Activated CD4-positive, CD25-positive, alpha-beta regulatory T cell treated with anti-CD3 and anti-CD28 coated beads, Interleukin-2, amount 50 U/mL, for 16 hours (primary cell): ENCODE data around the gene ZNRF2.
A peak's percentile ranks its signal among the peaks of the same experiment; 100 is the strongest.

Experiments
- DNase-seq: peaks from one replicate; pipeline ENCODE4 v3.0.0-alpha.2; 2020; ENCODE audit warnings: low read depth, low spot score

ZNRF2 gene

DNA sequence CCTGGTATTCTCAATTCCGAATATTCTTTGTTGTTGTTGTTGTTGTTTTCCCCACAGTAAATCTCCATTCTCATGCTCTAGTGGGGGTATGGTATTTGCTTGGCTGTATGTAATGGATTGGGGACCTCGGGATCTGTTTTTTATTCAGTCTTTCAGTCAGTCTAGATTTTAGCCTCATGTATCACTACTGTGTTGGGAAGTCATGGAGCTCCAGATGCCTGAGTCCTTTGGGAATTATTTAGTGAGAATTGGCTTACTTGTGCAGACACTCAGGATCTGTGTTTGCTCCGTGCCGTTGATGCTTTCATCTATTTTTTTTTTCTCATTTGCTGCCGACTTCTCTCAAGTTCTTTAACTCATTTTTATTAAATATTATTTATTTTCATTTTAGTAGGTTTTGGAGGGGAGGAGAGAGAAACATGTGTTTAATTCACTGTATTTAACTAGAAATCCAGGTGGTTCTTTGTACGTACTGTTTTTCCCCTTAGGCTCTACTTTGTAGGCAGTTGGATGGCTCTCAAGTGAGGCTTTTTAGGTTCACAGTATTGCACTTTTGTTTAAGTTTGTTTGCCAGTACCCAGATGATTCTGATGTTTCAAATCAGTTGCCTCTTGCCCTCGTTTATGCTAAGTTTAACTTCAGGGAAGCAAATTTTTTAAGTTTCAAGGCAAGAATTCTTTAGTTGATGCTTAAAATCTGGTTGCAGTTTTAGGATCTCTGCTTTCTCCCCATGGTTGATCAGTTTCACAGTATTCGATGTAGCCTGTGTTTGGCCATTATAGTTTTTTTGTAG is 36.9 kb downstream of the ZNRF2 start:
- no peak for DNase-seq

- no peak for DNase-seq
These were observed 37.4 kb downstream of the ZNRF2 start for GRCh38 chr7:30321882-30322192.

- no peak for DNase-seq
These were observed 38.0 kb downstream of the ZNRF2 start for GRCh38 chr7:30322271-30323005.

GRCh38 chr7:30323006-30323355 is 38.6 kb downstream of the ZNRF2 start:
- DNase-seq = no peak

- no peak for DNase-seq
These were observed 43.4 kb downstream of the ZNRF2 start for GRCh38 chr7:30327813-30328212.

DNA sequence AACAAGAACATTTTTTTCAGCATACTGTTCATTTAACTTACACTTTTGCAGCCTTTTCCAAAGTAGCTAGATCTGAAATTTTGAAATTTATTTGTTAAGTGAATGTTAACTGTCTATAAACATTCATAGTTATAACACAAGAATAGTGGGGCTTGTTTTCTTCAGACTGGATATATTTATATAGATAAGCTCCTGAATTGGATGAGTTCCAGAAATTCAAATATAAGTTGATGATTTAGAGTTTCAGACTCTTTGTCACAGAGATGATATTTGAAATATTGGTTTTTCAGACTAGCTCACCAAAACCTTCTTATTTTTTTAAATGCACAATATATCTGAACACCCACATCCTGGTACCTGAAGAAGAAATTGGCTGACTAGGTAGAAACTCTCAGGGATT is 44.0 kb downstream of the ZNRF2 start:
- no peak for DNase-seq

DNA sequence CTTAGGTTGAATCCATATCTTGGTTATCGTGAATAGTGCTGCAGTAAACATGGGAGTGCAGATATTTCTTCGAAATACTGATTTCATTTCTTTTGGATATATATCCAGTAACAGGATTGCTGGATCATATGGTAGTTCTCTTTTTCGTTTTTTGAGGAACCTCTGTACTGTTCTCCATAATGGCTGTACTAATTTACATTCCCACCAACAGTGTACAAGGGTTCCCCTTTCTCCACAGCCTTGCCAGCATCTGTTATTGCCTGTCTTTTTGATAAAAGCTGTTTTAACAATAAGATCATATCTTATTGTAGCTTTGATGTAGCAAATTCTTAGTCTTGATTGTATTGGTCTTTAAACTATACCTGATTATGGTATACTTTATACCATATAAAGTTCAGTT is 45.3 kb downstream of the ZNRF2 start:
- no peak for DNase-seq

DNA sequence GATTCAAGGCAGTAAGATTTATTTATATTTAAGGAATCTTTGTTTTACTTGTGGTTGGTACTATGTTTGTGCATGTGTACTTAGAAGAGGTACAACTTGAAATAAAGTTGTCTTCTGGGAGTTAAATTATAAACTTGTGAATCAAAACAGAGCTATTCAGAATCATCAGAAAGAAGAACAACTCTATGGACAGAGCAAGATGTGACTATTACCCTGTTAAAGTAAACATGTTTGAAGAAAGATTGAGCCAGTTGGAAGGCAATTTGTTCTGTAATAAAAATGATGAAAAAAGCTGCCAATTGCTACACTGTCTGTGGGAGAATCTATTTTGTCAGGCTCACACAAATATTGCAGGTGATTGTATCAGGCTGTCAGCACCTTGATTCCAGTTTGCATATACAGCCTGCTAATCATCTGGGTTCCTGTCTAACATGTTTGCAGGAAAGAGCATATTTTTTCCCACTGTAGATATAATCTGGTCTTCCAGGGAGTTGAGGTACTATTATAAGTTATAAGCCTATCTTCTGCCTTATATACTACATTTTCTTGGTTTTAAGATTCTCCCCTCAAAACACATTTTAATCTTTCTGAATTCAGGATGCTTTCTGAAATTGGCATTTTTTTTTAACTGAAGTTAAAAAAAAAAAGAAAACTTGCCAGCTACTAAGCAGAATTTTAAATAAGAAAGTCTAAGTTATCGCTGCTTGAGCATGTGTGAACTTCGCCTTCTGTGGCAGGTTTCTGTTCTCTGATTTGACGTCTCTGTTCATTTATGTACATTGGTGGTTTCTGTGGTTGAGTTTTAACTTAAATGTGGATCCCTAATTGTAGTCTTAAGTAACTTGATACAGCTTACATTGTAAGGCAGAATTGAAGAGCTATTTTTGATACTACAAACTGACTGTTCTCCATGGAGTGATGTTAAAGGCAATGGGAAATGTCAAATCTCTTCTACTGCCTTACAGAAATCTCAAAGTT is 46.0 kb downstream of the ZNRF2 start:
- DNase-seq = no peak

DNA sequence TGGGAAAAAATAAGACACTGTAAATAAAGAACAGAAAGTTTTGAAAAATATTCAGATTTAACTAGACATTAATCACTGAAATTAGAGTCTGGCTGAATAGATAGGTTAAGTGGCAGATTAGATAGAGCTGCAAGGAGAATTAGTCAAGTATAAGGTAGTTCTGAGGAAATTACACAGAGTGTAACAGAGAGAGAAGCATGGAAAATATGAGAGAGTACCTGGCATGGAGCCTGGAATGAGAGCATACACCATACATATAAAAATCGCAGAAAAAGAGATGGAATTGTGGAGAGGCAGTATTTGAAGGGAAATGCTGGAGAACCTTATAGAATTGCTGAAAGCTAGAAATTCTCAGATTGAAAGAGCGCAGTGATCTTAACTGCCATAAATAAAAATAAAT is 46.9 kb downstream of the ZNRF2 start:
- DNase-seq = no peak

- DNase-seq = no peak
These were observed 48.2 kb downstream of the ZNRF2 start for GRCh38 chr7:30332549-30332948.

GRCh38 chr7:30335763-30336487 is 51.5 kb downstream of the ZNRF2 start:
- DNase-seq = no peak

DNA sequence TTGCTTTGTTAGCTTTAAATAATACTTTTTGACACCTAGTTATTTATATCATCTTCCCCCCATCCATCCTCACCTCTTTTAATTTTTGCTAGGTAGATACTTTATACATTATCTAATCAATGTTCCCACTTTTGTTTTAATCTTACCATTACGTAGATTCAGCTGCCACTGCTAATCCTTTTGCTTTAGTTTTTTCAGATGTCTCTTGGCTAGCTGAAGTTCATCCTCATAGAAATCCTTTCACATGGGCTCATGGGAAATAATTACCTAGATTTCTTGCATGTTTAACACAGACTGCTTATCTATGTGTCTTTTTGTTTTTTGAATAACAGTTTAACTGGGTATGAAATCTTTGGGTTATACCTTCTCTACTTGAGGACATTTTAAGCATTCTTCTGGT is 60.1 kb downstream of the ZNRF2 start:
- no peak for DNase-seq

DNA sequence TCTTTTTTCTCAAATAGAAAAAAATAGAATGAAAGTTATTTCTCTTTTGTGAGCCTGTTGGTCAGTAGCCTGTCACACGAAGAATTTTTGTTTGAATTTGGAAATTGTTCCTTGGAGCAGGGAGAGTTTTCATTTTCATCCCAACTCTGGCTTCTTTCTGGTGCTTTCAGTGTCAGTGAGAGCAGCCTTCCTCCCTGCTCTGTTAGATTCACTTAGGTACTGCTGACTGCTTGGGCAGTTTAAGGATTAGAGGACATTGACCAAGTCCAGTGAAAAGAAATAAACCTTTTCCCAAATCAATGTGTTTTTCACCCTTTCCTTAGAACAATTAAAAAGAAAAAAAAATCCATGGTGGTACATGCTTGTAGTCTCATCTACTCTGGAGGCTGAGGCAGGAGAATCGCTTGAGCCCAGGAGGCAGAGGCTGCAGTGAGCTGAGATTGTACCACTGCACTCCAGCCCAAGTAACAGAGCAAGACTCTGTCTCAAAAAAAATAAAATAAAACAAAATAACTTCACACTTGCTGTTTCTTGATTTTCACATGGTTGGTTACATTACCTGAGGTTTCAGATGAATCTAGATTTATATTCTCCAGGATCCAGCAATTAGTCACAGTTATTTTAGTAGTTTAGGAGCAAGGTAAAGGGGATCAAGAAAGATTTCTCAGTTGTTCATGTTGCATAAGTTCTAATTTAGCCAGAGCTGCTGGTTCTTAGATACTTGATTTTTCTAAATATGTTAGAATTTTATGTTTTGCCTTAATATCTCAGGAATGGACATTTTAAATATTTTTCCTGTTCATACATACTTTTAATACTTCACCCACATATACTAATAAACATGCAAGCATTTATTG is 63.1 kb downstream of the ZNRF2 start:
- no peak for DNase-seq

- DNase-seq = peak; percentile 48
These were observed 63.7 kb downstream of the ZNRF2 start for GRCh38 chr7:30348083-30348560.

GRCh38 chr7:30349170-30349569 is 64.8 kb downstream of the ZNRF2 start:
- no peak for DNase-seq

DNA sequence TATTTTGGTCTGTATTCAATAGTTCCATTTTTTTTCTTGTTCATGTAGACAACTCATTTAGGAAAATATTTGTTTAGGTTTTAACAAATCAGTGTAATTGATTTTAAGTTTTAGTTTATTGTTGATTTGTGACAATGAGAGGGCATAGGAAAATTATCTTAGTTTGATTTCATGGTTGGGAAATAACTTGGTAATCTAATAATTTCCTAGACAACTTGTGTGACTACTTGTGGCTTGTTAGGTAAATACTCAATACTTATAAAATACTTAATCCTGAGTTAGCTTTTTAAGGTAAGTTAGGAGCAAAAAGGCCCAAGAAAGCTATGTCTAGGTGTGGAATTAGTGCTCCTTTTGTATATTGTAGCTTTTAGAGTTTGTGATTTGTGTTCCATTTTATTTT is 65.4 kb downstream of the ZNRF2 start:
- DNase-seq = no peak

DNA sequence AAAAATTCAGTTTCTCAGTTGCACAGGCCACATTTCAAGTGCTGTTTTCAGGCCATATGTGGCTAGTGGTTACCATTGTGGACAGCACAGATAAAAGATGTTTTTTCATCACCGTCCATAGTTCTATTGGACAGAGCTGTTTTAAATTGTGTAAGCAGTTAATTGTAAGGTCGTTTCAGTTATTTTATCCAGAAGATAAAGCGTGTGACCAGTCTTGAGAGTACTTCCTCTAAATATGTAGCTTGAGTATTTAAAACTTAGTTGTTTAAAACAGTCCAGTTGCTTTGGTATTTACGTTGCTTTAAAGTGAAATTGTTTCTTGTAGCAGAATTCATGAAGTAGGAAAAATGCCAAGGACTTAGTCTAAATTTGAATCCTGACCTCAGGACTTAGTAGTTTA is 66.9 kb downstream of the ZNRF2 start:
- no peak for DNase-seq

DNA sequence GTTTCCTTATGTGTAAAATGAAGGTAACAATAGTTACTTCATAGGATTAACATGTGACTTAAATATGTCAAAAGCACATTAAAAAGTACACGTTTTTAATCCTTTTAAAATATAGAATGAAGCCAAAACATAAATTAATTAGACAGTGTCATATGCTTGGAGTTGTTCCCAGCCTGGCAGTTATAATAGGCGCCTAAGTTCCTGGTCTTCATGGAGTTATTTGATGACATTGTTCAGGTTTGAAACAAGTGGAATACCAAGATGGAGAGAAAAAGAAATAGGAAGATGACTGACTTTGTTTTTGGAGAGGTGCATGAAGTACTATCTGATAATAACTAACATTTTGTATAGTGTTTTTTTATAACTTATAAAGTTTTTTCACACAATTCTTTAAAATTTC is 67.3 kb downstream of the ZNRF2 start:
- DNase-seq = no peak

DNA sequence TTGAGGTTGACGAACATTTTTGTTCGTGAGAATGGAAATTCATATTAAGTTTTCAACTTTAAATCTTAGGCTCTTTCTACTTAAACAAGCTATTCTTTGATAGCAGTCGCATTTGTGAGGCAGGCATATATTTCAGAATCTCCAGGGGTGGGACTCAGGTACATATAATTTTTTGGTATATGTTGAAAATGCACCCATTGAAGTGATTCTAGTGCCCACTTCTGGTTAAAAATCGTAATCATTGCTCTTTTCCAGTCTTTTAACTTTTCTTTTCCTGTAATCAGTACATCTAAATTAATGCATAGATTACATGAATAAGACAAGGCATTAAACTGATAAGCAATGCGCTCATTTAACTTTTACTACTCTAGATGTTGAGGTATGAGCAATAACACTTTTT is 67.8 kb downstream of the ZNRF2 start:
- no peak for DNase-seq

GRCh38 chr7:30353532-30353931 is 69.1 kb downstream of the ZNRF2 start:
- DNase-seq = no peak
